ENCODE data around the gene NDC80. TPM values are rescaled to one million over a fixed set of nuclear protein-coding genes. Genes with fewer than 3 reads are reported as not detected.

Gene NDC80
- total RNA-seq, 1 donor from 2014 or later = 7.9 TPM

- Mint-ChIP-seq H3K27ac (ENCODE audit: unreplicated experiment) (peak overlapping the region; percentile 92), H3K27me3 (ENCODE audit: unreplicated experiment) (peaks cover 2% of the 10 kb centered on the region), H3K36me3 (ENCODE audit: unreplicated experiment) (no peaks in the 10 kb centered on the region), H3K9me3 (ENCODE audit: unreplicated experiment) (no peaks in the 10 kb centered on the region), H3K4me3 (ENCODE audit: unreplicated experiment) (peak overlapping the region; percentile 88), H3K4me1 (ENCODE audit: unreplicated experiment) (peaks cover 29% of the 10 kb centered on the region)
- TF ChIP-seq CTCF (IDR thresholded peaks at IDR 0.05) = no peak
- no peak for DNase-seq (ENCODE audit: extremely low spot score, unreplicated experiment)
Measured at GRCh38 chr18:2654928-2655177, 83.5 kb downstream of the NDC80 start.

GRCh38 chr18:2655178-2655953 lies 84.0 kb downstream of the NDC80 start, which contains the start of gene SMCHD1:
SMCHD1 (plus strand) TSS chr18:2655726; CDS start chr18:2656076, 350 bp downstream.
- peak; percentile 94 for DNase-seq (ENCODE audit: extremely low spot score, unreplicated experiment)
- peak within 1 kb of the TSS; percentile 91 for H3K4me3 Mint-ChIP-seq (ENCODE audit: unreplicated experiment)
- H3K27ac Mint-ChIP-seq (ENCODE audit: unreplicated experiment) = peak within 1 kb of the TSS; percentile 93
- H3K27me3 Mint-ChIP-seq (ENCODE audit: unreplicated experiment) = peaks cover 2% of the 10 kb centered on the region
- no peak for TF ChIP-seq CTCF (IDR thresholded peaks at IDR 0.05)
- no peaks in the 10 kb centered on the region for H3K36me3 Mint-ChIP-seq (ENCODE audit: unreplicated experiment)
- no peaks in the 10 kb centered on the region for H3K9me3 Mint-ChIP-seq (ENCODE audit: unreplicated experiment)
- peaks cover 29% of the 10 kb centered on the region for H3K4me1 Mint-ChIP-seq (ENCODE audit: unreplicated experiment)

GRCh38 chr18:2655954-2656236 lies 84.5 kb downstream of the NDC80 start:
- H3K36me3 Mint-ChIP-seq (ENCODE audit: unreplicated experiment) = peaks cover 2% of the 10 kb centered on the region
- H3K4me1 Mint-ChIP-seq (ENCODE audit: unreplicated experiment) = peaks cover 29% of the 10 kb centered on the region
- no peak for DNase-seq (ENCODE audit: extremely low spot score, unreplicated experiment)
- TF ChIP-seq CTCF (IDR thresholded peaks at IDR 0.05) = no peak
- peak overlapping the region; percentile 91 for H3K4me3 Mint-ChIP-seq (ENCODE audit: unreplicated experiment)
- peaks cover 2% of the 10 kb centered on the region for H3K27me3 Mint-ChIP-seq (ENCODE audit: unreplicated experiment)
- no peaks in the 10 kb centered on the region for H3K9me3 Mint-ChIP-seq (ENCODE audit: unreplicated experiment)
- peak overlapping the region; percentile 93 for H3K27ac Mint-ChIP-seq (ENCODE audit: unreplicated experiment)

- peaks cover 29% of the 10 kb centered on the region for H3K4me1 Mint-ChIP-seq (ENCODE audit: unreplicated experiment)
- H3K27ac Mint-ChIP-seq (ENCODE audit: unreplicated experiment) = peak overlapping the region; percentile 93
- H3K27me3 Mint-ChIP-seq (ENCODE audit: unreplicated experiment) = peaks cover 2% of the 10 kb centered on the region
- peaks cover 3% of the 10 kb centered on the region for H3K36me3 Mint-ChIP-seq (ENCODE audit: unreplicated experiment)
- H3K4me3 Mint-ChIP-seq (ENCODE audit: unreplicated experiment) = peak overlapping the region; percentile 91
- no peak for DNase-seq (ENCODE audit: extremely low spot score, unreplicated experiment)
- no peaks in the 10 kb centered on the region for H3K9me3 Mint-ChIP-seq (ENCODE audit: unreplicated experiment)
- TF ChIP-seq CTCF (IDR thresholded peaks at IDR 0.05) = no peak
Measured at GRCh38 chr18:2656237-2656980, 85.1 kb downstream of the NDC80 start.

- no peaks in the 10 kb centered on the region for H3K9me3 Mint-ChIP-seq (ENCODE audit: unreplicated experiment)
- DNase-seq (ENCODE audit: extremely low spot score, unreplicated experiment) = no peak
- H3K4me3 Mint-ChIP-seq (ENCODE audit: unreplicated experiment) = peak overlapping the region; percentile 91
- H3K27ac Mint-ChIP-seq (ENCODE audit: unreplicated experiment) = peak overlapping the region; percentile 93
- no peak for TF ChIP-seq CTCF (IDR thresholded peaks at IDR 0.05)
- H3K4me1 Mint-ChIP-seq (ENCODE audit: unreplicated experiment) = peaks cover 29% of the 10 kb centered on the region
- peaks cover 2% of the 10 kb centered on the region for H3K27me3 Mint-ChIP-seq (ENCODE audit: unreplicated experiment)
- H3K36me3 Mint-ChIP-seq (ENCODE audit: unreplicated experiment) = peaks cover 3% of the 10 kb centered on the region
Measured at GRCh38 chr18:2656981-2657512, 85.7 kb downstream of the NDC80 start.
